DOHH2 (cell line): Measurements from ENCODE around the gene ACD.

Source experiments
- EZH2phosphoT487 ChIP-seq: fragments of 200-600 bp; sonication (generic); IDR thresholded peaks from 2 replicates; pipeline ENCODE4 v1.6.1; 2017; ENCODE audit warnings: borderline replicate concordance, mild to moderate bottlenecking, antibody characterized with exemption, low read length, moderate library complexity, mixed read lengths
- TF ChIP-seq, protein P1 (sequence below): fragments of 200-600 bp; sonication (generic); IDR thresholded peaks from one replicate; pipeline ENCODE4 v1.5.1; 2014; ENCODE audit warnings: antibody characterized with exemption, mild to moderate bottlenecking, low read depth, low read length; ENCODE audit not compliant: poor library complexity, severe bottlenecking

DNA sequence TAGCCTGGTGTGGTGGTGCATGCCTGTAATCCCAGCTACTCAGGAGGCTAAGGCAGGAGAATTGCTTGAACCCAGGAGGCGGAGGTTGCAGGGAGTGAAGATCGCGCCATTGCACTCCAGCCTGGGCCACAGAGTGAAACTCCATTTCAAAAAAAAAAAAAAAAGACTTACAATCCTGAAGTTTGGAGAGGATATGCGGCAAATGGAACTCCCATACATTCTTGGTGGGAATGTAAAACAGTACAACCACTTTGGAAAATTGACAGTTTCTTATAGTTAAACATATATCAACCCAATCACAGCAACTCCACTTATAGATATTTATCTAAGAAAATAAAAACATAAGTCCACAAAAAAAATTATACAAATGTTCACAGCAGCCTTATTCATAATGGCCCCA is 47.1 kb upstream of the ACD start:
- TF ChIP-seq, protein P1, sequence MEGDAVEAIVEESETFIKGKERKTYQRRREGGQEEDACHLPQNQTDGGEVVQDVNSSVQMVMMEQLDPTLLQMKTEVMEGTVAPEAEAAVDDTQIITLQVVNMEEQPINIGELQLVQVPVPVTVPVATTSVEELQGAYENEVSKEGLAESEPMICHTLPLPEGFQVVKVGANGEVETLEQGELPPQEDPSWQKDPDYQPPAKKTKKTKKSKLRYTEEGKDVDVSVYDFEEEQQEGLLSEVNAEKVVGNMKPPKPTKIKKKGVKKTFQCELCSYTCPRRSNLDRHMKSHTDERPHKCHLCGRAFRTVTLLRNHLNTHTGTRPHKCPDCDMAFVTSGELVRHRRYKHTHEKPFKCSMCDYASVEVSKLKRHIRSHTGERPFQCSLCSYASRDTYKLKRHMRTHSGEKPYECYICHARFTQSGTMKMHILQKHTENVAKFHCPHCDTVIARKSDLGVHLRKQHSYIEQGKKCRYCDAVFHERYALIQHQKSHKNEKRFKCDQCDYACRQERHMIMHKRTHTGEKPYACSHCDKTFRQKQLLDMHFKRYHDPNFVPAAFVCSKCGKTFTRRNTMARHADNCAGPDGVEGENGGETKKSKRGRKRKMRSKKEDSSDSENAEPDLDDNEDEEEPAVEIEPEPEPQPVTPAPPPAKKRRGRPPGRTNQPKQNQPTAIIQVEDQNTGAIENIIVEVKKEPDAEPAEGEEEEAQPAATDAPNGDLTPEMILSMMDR = no peak
- TF ChIP-seq EZH2phosphoT487 = no peak
